ENCODE measurements around the gene ASTN1. TPM values are rescaled to one million over a fixed set of nuclear protein-coding genes. Genes with fewer than 3 reads are reported as not detected.

ASTN1 gene
- total RNA-seq, 4 donors from 2014 or later = 1.2 to 2.2 (median 1.6) TPM

GRCh38 chr1:177020851-177021589 lies 143.5 kb downstream of the ASTN1 start:
- intact Hi-C loops (cut with DNase I) = no loop called here
- TF ChIP-seq EP300 (IDR thresholded peaks at IDR 0.05) (no peak), CTCF (IDR thresholded peaks at IDR 0.05) (no peak), POLR2A (IDR thresholded peaks at IDR 0.05; ENCODE audit: low read depth) (no peak), POLR2AphosphoS5 (IDR thresholded peaks at IDR 0.05) (no peak)
- H3K4me1 ChIP-seq = no peaks in the 10 kb centered on the region
- no peaks in the 10 kb centered on the region for H3K9me3 ChIP-seq
- no peaks in the 10 kb centered on the region for H3K36me3 ChIP-seq
- H3K27ac ChIP-seq (replicated peaks in 1 of 4) = no peak overlapping the region
- DNase-seq (ENCODE audit: extremely low spot score) = peak; percentile 89
- WGBS = 48% methylated on average over 3 of the region's 3 CpGs
- H3K27me3 ChIP-seq = no peaks in the 10 kb centered on the region
- no peak overlapping the region for H3K4me3 ChIP-seq

GRCh38 chr1:177017287-177017852 lies 147.1 kb downstream of the ASTN1 start:
- Histone ChIP-seq H3K36me3 (no peaks in the 10 kb centered on the region), H3K27me3 (no peaks in the 10 kb centered on the region), H3K4me3 (no peak overlapping the region), H3K9me3 (no peaks in the 10 kb centered on the region), H3K27ac (replicated peaks in 1 of 4) (no peak overlapping the region), H3K4me1 (no peaks in the 10 kb centered on the region)
- no peak for TF ChIP-seq POLR2A (IDR thresholded peaks at IDR 0.05; ENCODE audit: low read depth)
- TF ChIP-seq CTCF (IDR thresholded peaks at IDR 0.05) = no peak
- no peak for TF ChIP-seq EP300 (IDR thresholded peaks at IDR 0.05)
- intact Hi-C loops (cut with DNase I) = no loop called here
- WGBS = 93% methylated on average over 12 of the region's 12 CpGs
- peak; percentile 64 for DNase-seq (ENCODE audit: extremely low spot score)

GRCh38 chr1:177014325-177014724 lies 150.2 kb downstream of the ASTN1 start:
- Histone ChIP-seq H3K27ac (replicated peaks in 1 of 4) (no peak overlapping the region), H3K36me3 (no peaks in the 10 kb centered on the region), H3K4me1 (peaks cover 0 to 10% (median 9%) of the 10 kb centered on the region in 4 donors), H3K27me3 (no peaks in the 10 kb centered on the region), H3K4me3 (no peak overlapping the region), H3K9me3 (no peaks in the 10 kb centered on the region)
- DNase-seq (ENCODE audit: extremely low spot score) = peak; percentile 72
- 73% methylated on average over 3 of the region's 3 CpGs for WGBS
- intact Hi-C loops (cut with DNase I) = no loop called here
- TF ChIP-seq POLR2A (IDR thresholded peaks at IDR 0.05; ENCODE audit: low read depth) = no peak
- no peak for TF ChIP-seq POLR2AphosphoS5 (IDR thresholded peaks at IDR 0.05)
- TF ChIP-seq CTCF (IDR thresholded peaks at IDR 0.05) = no peak
- TF ChIP-seq EP300 (IDR thresholded peaks at IDR 0.05) = no peak

- H3K9me3 ChIP-seq = no peaks in the 10 kb centered on the region
- no peak overlapping the region for H3K27ac ChIP-seq (replicated peaks in 1 of 4)
- peaks cover 0 to 10% (median 9%) of the 10 kb centered on the region in 4 donors for H3K4me1 ChIP-seq
- 85% methylated on average over 2 of the region's 2 CpGs for WGBS
- no peaks in the 10 kb centered on the region for H3K36me3 ChIP-seq
- peak; percentile 12 for DNase-seq (ENCODE audit: extremely low spot score)
- no peak overlapping the region for H3K4me3 ChIP-seq
- H3K27me3 ChIP-seq = no peaks in the 10 kb centered on the region
- TF ChIP-seq EP300 (IDR thresholded peaks at IDR 0.05) (no peak), POLR2A (IDR thresholded peaks at IDR 0.05; ENCODE audit: low read depth) (no peak), POLR2AphosphoS5 (IDR thresholded peaks at IDR 0.05) (no peak), CTCF (IDR thresholded peaks at IDR 0.05) (no peak)
- intact Hi-C loops (cut with DNase I) = no loop called here
Observed at GRCh38 chr1:177012342-177012925, 152.1 kb downstream of the ASTN1 start.
